Measurements from ENCODE around the gene SCRN1.
A peak's percentile ranks its signal among the peaks of the same experiment; 100 is the strongest.

Gene SCRN1

DNA sequence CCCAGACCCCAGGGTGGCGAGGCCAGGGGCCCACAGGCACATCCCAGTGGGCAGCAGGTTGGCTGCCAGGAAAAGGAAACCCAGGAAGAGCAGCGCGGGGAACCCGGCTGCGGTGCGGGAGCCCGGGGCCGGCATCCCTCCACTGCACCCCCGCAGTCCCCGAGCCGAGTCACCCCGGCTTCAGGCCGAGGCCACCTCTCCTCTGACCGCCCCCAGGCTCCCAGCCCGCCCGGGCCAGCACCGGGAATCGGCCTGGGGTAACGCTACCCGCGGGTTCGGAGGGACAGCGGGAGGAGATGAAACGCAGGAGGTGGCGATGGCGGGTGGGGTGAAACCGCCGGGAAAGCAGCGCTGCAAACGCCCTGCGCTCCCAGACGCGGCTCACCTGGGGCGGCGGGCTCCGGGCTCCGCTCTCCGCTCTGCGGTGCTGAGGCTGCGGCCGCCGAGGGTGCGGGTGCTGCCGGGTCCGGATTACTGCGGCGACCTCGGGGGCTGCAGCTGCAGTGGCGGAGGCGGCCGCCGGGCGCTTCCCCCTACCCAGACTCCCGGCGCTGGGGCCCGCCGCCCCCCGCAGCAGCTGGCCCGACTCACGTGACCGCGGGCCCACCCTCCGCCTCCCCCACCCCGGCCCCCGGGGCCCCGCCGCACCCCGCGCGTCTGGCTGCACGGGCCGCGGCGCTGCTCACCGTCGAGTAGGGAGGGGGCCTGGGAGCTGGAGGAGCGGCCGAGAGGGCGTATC is at the start of gene SCRN1:
TSS of gene SCRN1 (minus strand) at position 545 of the 739 bp plus-strand sequence. CDS start 20,734 bp downstream, outside the sequence.
- Histone ChIP-seq H3K4me3 (peak within 1 kb of the TSS; percentile 55 to 87 (median 74)), H3K27ac (peak within 1 kb of the TSS; percentile 57 to 91 (median 83))

DNA sequence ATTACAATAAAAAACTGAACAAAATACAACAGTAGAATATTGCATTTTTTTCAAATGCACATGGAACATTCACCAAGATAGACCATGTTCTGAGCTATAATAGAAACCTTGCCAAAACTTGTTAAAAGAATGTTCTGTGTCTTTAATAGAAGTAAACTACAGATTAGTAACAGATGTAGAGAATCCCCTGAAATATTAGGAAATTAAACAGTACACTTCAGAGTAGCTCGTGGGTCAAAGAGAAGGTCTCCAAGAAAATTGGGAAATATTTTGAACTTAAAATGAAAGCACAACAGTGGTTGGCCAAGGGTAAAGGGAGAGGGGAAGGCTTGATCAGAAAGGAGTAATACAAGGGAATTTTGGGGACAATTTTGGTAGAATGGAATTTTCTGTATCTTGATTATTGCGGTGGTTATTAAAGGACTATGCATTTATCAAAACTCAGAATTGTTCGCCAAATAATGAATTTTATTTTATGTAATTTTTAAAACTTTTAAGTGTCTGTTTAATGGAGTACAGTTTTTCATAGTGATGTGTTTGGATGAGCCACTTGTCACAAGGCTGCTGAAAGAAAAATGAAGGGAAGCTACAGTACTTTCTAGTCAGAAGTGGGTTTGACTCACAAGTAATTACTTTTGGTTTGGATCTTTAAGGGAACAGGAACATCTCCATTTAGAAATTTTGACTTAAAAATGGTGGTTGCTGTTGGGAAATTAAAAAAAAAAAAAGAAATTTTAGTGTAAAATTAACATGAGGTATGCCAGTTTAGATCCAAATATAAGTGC is 48.8 kb upstream of the SCRN1 start:
- Histone ChIP-seq H3K27ac (no peak overlapping the region), H3K4me3 (no peak overlapping the region)

DNA sequence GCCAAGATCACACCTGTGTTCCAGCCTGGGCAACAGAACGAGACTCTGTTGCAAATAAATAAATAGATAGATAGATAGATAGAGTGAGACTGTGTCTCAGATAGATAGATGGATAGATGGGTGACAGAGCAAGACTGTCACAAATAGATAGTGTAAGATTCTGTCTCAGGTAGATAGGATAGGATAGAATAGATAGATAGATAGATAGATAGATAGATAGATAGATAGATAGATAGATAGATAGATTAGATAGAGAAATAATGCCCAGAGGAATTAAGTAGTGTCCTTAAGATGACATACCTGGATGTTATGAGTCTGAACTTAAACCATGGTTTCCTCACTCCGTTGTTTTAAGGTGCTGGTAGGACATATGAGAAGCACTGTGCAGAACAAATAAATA is 46.6 kb upstream of the SCRN1 start:
- H3K27ac ChIP-seq: no peak overlapping the region
- H3K4me3 ChIP-seq: no peak overlapping the region

GRCh38 chr7:30034501-30034900 is 44.9 kb upstream of the SCRN1 start:
- Histone ChIP-seq H3K27ac (no peak overlapping the region), H3K4me3 (no peak overlapping the region)

GRCh38 chr7:30032310-30033125 is 42.9 kb upstream of the SCRN1 start:
- Histone ChIP-seq H3K4me3 (no peak overlapping the region), H3K27ac (no peak overlapping the region)

- peak overlapping the region in 3 of 7 experiments; percentile 93 to 98 (median 94) for H3K4me3 ChIP-seq
- peak overlapping the region in 2 of 21 experiments; percentile 86 for H3K27ac ChIP-seq
These were observed 40.1 kb upstream of the SCRN1 start for GRCh38 chr7:30029696-30030095.

GRCh38 chr7:30028749-30029635 is 39.4 kb upstream of the SCRN1 start:
- Histone ChIP-seq H3K4me3 (peak overlapping the region; percentile 82 to 98 (median 96)), H3K27ac (peak overlapping the region; percentile 47 to 93 (median 80))

DNA sequence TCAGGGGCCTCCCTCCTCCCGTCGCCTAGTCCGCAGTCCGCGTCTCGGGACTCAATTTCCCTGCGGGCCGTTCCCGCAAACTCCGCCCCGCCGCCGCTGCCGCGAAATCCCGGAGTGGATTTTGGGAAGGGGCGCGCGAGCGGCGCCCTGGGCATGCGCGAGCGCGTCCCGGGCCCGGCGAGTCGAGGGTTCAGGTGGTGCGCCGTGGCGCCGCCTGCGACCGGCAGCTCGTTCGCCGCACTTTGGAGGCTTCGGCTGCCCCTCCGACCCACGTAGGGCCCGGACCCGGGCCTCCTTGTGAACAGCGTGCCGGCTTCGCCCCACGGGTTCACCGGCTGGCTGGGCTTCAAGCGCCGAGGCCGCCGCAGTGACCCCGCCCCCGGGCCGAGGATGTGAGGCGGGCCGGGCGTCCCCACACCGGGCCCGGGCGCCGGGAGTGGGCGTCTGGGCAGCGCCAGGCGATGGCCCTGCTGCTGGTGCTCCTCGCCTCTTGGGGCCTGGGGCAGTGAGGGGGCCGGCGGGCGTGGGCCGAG is 38.7 kb upstream of the SCRN1 start, which contains the start of gene PLEKHA8:
TSS of gene PLEKHA8 (plus strand) at position 197 of the 533 bp plus-strand sequence. CDS start 351 bp downstream, outside the sequence.
- peak within 1 kb of the TSS; percentile 82 to 98 (median 96) for H3K4me3 ChIP-seq

GRCh38 chr7:30027740-30028215 is 38.2 kb upstream of the SCRN1 start:
- Histone ChIP-seq H3K4me3 (peak overlapping the region; percentile 82 to 98 (median 96)), H3K27ac (peak overlapping the region in 20 of 21 experiments; percentile 68 to 93 (median 81))

More for the DNA sequence above, 38.7 kb upstream of the SCRN1 start, which contains the start of gene PLEKHA8:
- peak within 1 kb of the TSS; percentile 47 to 93 (median 80) for H3K27ac ChIP-seq

GRCh38 chr7:30027065-30027456 is 37.5 kb upstream of the SCRN1 start:
- Histone ChIP-seq H3K27ac (peak overlapping the region in 20 of 21 experiments; percentile 54 to 90 (median 78)), H3K4me3 (peak overlapping the region; percentile 82 to 98 (median 96))

GRCh38 chr7:30026229-30027064 is 36.8 kb upstream of the SCRN1 start, which contains the start of gene FKBP14:
FKBP14 (minus strand) TSS chr7:30026702; CDS start chr7:30026508, 194 bp downstream.
- H3K27ac ChIP-seq: peak within 1 kb of the TSS in 20 of 21 experiments; percentile 68 to 91 (median 82)
- peak within 1 kb of the TSS; percentile 82 to 98 (median 96) for H3K4me3 ChIP-seq

DNA sequence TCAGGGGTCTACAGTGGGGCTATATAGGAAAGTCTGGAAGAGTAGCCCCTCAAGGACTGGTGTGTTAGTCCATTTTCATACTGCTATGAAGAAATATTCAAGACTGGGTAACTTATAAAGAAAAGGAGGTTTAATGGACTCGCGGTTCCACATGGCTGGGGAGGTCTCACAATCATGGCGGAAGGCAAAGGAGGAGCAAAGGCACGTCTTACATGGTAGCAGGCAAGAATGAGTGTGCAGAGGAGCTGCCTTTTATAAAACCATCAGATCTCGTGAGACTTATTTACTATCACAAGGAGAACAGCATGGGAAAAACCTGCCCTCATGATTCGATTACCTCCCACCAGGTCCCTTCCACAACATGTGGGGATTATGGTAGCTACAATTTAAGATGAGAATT is 33.9 kb upstream of the SCRN1 start:
- H3K27ac ChIP-seq: no peak overlapping the region
- H3K4me3 ChIP-seq: no peak overlapping the region

GRCh38 chr7:30022991-30023390 is 33.4 kb upstream of the SCRN1 start:
- Histone ChIP-seq H3K4me3 (no peak overlapping the region), H3K27ac (no peak overlapping the region)

GRCh38 chr7:30020535-30020934 is 30.9 kb upstream of the SCRN1 start:
- Histone ChIP-seq H3K4me3 (no peak overlapping the region), H3K27ac (no peak overlapping the region)

DNA sequence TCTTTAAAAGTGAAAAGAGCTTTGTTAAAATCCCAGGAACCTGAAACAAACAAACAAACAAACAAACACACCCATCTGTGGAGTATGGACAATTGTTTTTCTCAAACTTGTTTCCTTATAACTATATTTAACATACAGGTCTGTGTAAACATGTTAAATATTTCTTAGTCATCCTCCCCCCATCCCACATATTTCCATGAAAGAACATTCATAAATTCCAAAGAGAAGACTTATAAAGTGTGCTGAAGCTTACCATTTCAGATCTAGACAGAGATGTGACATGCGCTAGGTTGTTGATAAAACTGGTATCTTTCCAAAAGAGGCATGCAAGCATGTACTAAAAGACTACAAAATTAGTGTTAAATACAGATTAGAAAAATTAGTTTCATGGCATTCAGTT is 30.4 kb upstream of the SCRN1 start:
- H3K27ac ChIP-seq: no peak overlapping the region
- no peak overlapping the region for H3K4me3 ChIP-seq

DNA sequence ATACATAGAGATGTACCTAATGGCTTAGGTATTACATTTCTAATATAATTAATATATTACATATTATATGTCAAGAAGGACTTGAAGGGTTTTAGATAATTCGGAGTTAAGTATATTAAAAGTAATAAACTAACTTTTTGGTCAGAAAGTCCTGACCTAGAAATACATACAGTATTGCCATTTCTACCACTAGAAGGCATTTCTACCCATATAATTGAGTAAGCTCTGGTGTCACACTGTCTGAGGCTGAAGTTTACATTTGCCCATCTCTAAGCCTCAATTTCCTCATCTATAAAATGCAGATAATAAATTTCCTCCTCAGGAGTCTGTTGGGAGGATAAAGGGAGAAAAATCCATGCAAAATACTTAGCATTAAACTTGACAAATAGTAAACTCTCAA is 29.8 kb upstream of the SCRN1 start:
- no peak overlapping the region for H3K27ac ChIP-seq
- H3K4me3 ChIP-seq: no peak overlapping the region

DNA sequence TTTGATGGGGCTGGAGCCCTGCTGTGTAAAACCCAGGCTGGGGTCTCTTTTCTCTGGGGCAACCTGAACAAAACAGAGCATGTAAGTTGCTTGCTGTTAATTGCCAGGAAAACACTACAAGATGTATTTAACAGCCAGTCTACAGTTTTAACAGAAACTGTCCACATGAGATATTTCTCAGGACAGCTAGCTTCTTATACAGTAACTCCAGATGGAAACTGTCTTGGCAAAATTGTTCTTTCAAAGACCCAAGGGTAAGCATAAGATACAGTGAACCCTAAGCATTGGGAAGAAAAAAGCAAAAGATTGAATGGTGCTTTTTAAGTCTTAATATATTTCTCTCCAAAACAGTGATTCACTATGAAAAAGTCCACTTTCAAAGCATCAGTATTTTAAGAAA is 28.9 kb upstream of the SCRN1 start:
- no peak overlapping the region for H3K27ac ChIP-seq

More for the DNA sequence above, 28.9 kb upstream of the SCRN1 start:
- H3K4me3 ChIP-seq: no peak overlapping the region
